ENCODE results near the gene MANBA. TPM values are rescaled to one million over a fixed set of nuclear protein-coding genes. Genes with fewer than 3 reads are reported as not detected.

MANBA gene
- total and polyA plus RNA-seq, 2 of the 13 experiments (the other 11 are each of a cell fraction or from before 2014, with no cell fraction given) = 11.7 to 33.3 TPM

GRCh38 chr4:102625232-102625930, 135.4 kb downstream of the MANBA start:
- ATAC-seq (peak; percentile 77), FAIRE-seq (no peak), DNase-seq (ENCODE audit: low spot score) (peak; percentile 59)
- H4K20me1 ChIP-seq (ENCODE audit: insufficient read depth, low read length) = no peaks in the 10 kb centered on the region
- H3K4me3 ChIP-seq (replicated peaks in 1 of 3; ENCODE audit: insufficient read depth in 1 of 3, low read depth in 2 of 3, low read length in 3 of 3) = peak overlapping the region in 1 of 3 experiments; percentile 31; a peak in 2 of 6 replicates
- BruUV-seq (replicated peaks) = no TSS peak
- POLR2A ChIA-PET = interaction anchor here (1.9 kb wide), 1 partner anchor 202 kb away, joined by 12 read pairs; the partner anchor contains the start of gene UBE2D3
- intact Hi-C loops (cut with micrococcal nuclease; ENCODE audit: unreplicated experiment) = loop anchor here (1.0 to 10.0 kb wide), 3 partner anchors 89 to 177 kb away; no protein-coding TSS in a partner anchor
- peaks cover 48% of the 10 kb centered on the region for H3K4me1 ChIP-seq (ENCODE audit: insufficient read depth, low read length)
- no peaks in the 10 kb centered on the region for H3K27me3 ChIP-seq (ENCODE audit: control insufficient read depth in 1 of 2, insufficient read depth in 2 of 2, low read length in 2 of 2)
- no peaks in the 10 kb centered on the region for H3K36me3 ChIP-seq (replicated peaks in 1 of 2; ENCODE audit: control insufficient read depth in 1 of 2, insufficient read depth in 2 of 2, low read length in 2 of 2)
- peak overlapping the region; percentile 67 for H2AFZ ChIP-seq (ENCODE audit: low read length)
- in situ Hi-C loops (cut with HindIII; ENCODE audit: extremely low pct_ligation_motif_present, low pct_unique_long_range_greater_than_20kb) = no loop called here
- 44% methylated on average over 3 of the region's 3 CpGs for WGBS (ENCODE audit: low lambda C conversion rate)
- H3K79me2 ChIP-seq (ENCODE audit: insufficient read depth, low read length) = no peaks in the 10 kb centered on the region
- H3K9me3 ChIP-seq (ENCODE audit: low read length) = no peaks in the 10 kb centered on the region
- CTCF ChIA-PET (ENCODE audit: low intra/inter-chr PET ratio, low total read pairs) = interaction anchor here (1.2 kb wide), 1 partner anchor 176 kb away, joined by 3 read pairs; no protein-coding TSS in a partner anchor
- H3K9ac ChIP-seq (ENCODE audit: insufficient read depth, low read depth, low read length) = no peak overlapping the region
- H3K4me2 ChIP-seq (ENCODE audit: low read depth, low read length) = peak overlapping the region; percentile 59
- no peak overlapping the region for H3K27ac ChIP-seq (ENCODE audit: extremely low read length, insufficient read depth, low read length)
- TF ChIP-seq MTA3 (CRISPR knock-in tag; IDR thresholded peaks at IDR 0.05) (no peak), SUZ12 (IDR thresholded peaks at IDR 0.05; ENCODE audit: low read depth, low read length) (0 out of 2 replicates have a peak, but pooled peaks have one; percentile 7), ZNF431 (CRISPR knock-in tag; IDR thresholded peaks at IDR 0.05; ENCODE audit: borderline replicate concordance, low read depth) (no peak), THAP11 (CRISPR knock-in tag; IDR thresholded peaks at IDR 0.05) (no peak), ELF1 (CRISPR knock-in tag; IDR thresholded peaks at IDR 0.05) (0 out of 2 replicates have a peak, but pooled peaks have one; percentile 24), LRRFIP1 (CRISPR knock-in tag; conservative IDR thresholded peaks at IDR 0.05) (no peak), RAD21 (CRISPR knock-in tag; IDR thresholded peaks at IDR 0.05) (peak; percentile 57; the same call in 1 of the 2 replicates), MYC (CRISPR knock-in tag; IDR thresholded peaks at IDR 0.05; ENCODE audit: borderline replicate concordance) (no peak), FOXK2 (IDR thresholded peaks at IDR 0.05) (0 out of 2 replicates have a peak, but pooled peaks have one; percentile 8), ELF3 (CRISPR knock-in tag; IDR thresholded peaks at IDR 0.05) (0 out of 2 replicates have a peak, but pooled peaks have one; percentile 48), ZBTB14 (CRISPR knock-in tag; IDR thresholded peaks at IDR 0.05) (no peak), CTCF (CRISPR knock-in tag; IDR thresholded peaks at IDR 0.05) (peak; percentile 68), ZNF512 (CRISPR knock-in tag; IDR thresholded peaks at IDR 0.05) (peak; percentile 100)
